ACC112 (cell line): Measurements from ENCODE around the gene TSPAN9.

ENCODE experiments used
- H2AFZ ChIP-seq: fragments of 200-600 bp; sonication (generic); one replicate; pipeline ENCODE4 v1.6.0; 2017; ENCODE audit warnings: antibody characterized with exemption, low read length; ENCODE audit not compliant: unreplicated experiment
- H3K27ac ChIP-seq: fragments of 200-600 bp; sonication (generic); 2 replicates; pipeline ENCODE4 v1.5.1; 2014; ENCODE audit warnings: low read depth, mild to moderate bottlenecking, antibody characterized with exemption, low read length, moderate library complexity
- H3K27me3 ChIP-seq: fragments of 200-600 bp; sonication (generic); 2 replicates; pipeline ENCODE4 v1.6.1; 2014; ENCODE audit warnings: mild to moderate bottlenecking, antibody characterized with exemption, low read length, moderate library complexity, mixed read lengths; ENCODE audit not compliant: insufficient read depth
- H3K36me3 ChIP-seq: fragments of 200-600 bp; sonication (generic); 2 replicates; pipeline ENCODE4 v1.6.1; 2016; ENCODE audit warnings: mild to moderate bottlenecking, antibody characterized with exemption, low read length, moderate library complexity, mixed read lengths; ENCODE audit not compliant: insufficient read depth
- H3K4me1 ChIP-seq: fragments of 200-600 bp; sonication (generic); one replicate; pipeline ENCODE4 v1.6.1; 2016; ENCODE audit warnings: low read length, mixed read lengths; ENCODE audit not compliant: insufficient read depth, unreplicated experiment, control insufficient read depth
- H3K4me3 ChIP-seq: fragments of 200-600 bp; sonication (generic); 2 replicates; pipeline ENCODE4 v1.5.1; 2014; ENCODE audit warnings: mild to moderate bottlenecking, low read depth, low read length
- H3K79me2 ChIP-seq: fragments of 200-600 bp; sonication (generic); one replicate; pipeline ENCODE4 v1.6.0; 2016; ENCODE audit warnings: low read length; ENCODE audit not compliant: control insufficient read depth, unreplicated experiment, insufficient read depth

Gene TSPAN9

DNA sequence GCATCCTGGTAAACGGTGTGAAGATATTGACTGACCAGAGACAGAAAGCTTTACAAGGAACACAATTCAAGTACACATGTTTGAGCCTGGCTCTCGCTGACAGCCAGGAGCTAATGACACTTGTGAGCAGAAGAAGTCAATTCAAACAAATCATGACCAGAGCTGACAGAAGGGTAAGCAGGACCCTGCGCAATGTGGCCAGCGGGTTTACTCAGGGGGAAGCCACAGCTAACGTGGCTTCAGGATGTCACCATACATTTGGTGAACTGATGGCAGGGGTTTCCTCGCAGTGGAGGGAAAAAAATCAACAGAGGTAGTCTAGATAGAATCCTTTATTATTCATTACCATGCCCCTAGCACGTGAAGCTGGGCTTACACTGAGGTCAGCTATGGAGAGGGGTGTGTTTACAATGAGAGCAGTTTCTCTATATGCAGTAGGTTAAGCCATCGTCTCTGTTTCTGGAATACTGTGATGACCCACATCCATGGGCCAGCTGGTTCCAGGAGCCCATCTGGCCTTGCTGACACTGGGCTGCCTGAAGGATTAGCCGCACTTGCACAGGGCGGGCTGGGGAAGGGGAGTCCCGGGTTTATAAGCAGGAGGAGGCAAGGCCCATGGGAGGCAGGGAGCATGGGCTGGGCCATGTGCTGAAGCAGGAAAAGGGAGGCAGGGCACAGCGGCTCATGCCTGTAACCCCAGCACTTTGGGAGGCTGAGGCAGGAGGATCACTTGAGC, 215.7 kb downstream of the TSPAN9 start:
- Histone ChIP-seq H2AFZ (no peak overlapping the region), H3K4me3 (no peak overlapping the region), H3K4me1 (peaks cover 5% of the 10 kb centered on the region), H3K27me3 (no peaks in the 10 kb centered on the region), H3K79me2 (no peaks in the 10 kb centered on the region), H3K27ac (no peak overlapping the region), H3K36me3 (no peaks in the 10 kb centered on the region)

GRCh38 chr12:3293446-3294161, 216.4 kb downstream of the TSPAN9 start:
- H3K4me3 ChIP-seq, result no peak overlapping the region
- no peaks in the 10 kb centered on the region for H3K27me3 ChIP-seq
- no peak overlapping the region for H3K27ac ChIP-seq

GRCh38 chr12:3294481-3294911, 217.3 kb downstream of the TSPAN9 start:
- H3K4me3 ChIP-seq, result no peak overlapping the region
- H3K36me3 ChIP-seq, result no peaks in the 10 kb centered on the region
- H3K27me3 ChIP-seq, result no peaks in the 10 kb centered on the region
- no peak overlapping the region for H3K27ac ChIP-seq
- H2AFZ ChIP-seq, result no peak overlapping the region
- no peaks in the 10 kb centered on the region for H3K79me2 ChIP-seq
- H3K4me1 ChIP-seq, result peaks cover 5% of the 10 kb centered on the region

More at GRCh38 chr12:3293446-3294161, 216.4 kb downstream of the TSPAN9 start:
- Histone ChIP-seq H3K79me2 (no peaks in the 10 kb centered on the region), H3K36me3 (no peaks in the 10 kb centered on the region), H2AFZ (no peak overlapping the region), H3K4me1 (peaks cover 5% of the 10 kb centered on the region)

GRCh38 chr12:3295225-3295624, 218.0 kb downstream of the TSPAN9 start:
- no peaks in the 10 kb centered on the region for H3K27me3 ChIP-seq
- no peak overlapping the region for H2AFZ ChIP-seq
- H3K79me2 ChIP-seq, result no peaks in the 10 kb centered on the region
- no peak overlapping the region for H3K27ac ChIP-seq
- H3K4me1 ChIP-seq, result peaks cover 7% of the 10 kb centered on the region
- H3K4me3 ChIP-seq, result no peak overlapping the region
- H3K36me3 ChIP-seq, result no peaks in the 10 kb centered on the region

DNA sequence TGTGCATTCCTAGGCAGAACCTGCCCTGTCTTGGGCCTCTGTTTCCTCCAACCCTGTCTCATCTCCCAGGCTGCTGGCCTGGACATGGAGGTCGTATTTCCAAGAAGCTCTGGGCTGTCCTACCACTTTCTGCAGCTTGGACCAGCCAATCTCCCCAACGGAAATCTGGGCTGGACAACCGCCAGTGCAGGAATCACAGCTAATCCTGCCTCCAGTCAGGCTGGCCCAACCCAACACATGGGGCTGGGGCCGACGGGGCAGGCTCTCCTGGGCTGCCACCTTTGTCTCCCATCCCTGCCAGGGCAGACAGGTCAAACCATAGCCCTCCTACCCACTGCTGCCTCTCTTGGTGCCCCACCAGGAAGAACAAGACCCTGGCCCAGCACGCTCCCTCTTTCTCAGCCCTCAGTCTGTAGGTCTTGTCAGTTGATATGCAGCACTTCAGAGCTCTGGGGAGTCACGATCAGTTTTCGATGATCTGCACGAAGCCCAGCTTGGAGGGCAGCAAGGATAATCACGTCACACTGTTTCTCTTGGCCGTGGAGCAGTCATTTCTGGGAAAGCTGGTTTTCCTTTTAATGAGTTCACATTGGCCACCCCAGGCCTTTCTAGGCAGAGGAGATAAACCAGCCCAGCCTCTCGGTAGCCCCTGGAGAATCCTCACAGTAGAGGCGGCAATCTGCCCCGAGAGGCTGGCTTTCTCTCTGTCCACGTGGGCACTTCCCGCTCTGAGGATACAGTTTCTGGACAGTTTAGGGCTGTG, 218.6 kb downstream of the TSPAN9 start:
- H3K36me3 ChIP-seq, result no peaks in the 10 kb centered on the region
- no peak overlapping the region for H3K27ac ChIP-seq
- H3K4me1 ChIP-seq, result peaks cover 13% of the 10 kb centered on the region
- no peaks in the 10 kb centered on the region for H3K79me2 ChIP-seq
- H2AFZ ChIP-seq, result no peak overlapping the region
- no peaks in the 10 kb centered on the region for H3K27me3 ChIP-seq
- H3K4me3 ChIP-seq, result no peak overlapping the region

GRCh38 chr12:3296409-3296701, 219.2 kb downstream of the TSPAN9 start:
- H2AFZ ChIP-seq, result no peak overlapping the region
- no peak overlapping the region for H3K27ac ChIP-seq
- no peaks in the 10 kb centered on the region for H3K36me3 ChIP-seq
- no peaks in the 10 kb centered on the region for H3K79me2 ChIP-seq
- peaks cover 16% of the 10 kb centered on the region for H3K4me1 ChIP-seq
- H3K4me3 ChIP-seq, result no peak overlapping the region
- H3K27me3 ChIP-seq, result no peaks in the 10 kb centered on the region

- peaks cover 16% of the 10 kb centered on the region for H3K4me1 ChIP-seq
- H2AFZ ChIP-seq, result no peak overlapping the region
- no peaks in the 10 kb centered on the region for H3K27me3 ChIP-seq
- H3K79me2 ChIP-seq, result no peaks in the 10 kb centered on the region
- no peak overlapping the region for H3K27ac ChIP-seq
- no peak overlapping the region for H3K4me3 ChIP-seq
- H3K36me3 ChIP-seq, result no peaks in the 10 kb centered on the region
These were observed 221.4 kb downstream of the TSPAN9 start for GRCh38 chr12:3298603-3299002.

GRCh38 chr12:3299929-3300832, 223.0 kb downstream of the TSPAN9 start:
- Histone ChIP-seq H3K4me3 (peak overlapping the region; percentile 71), H3K27ac (peak overlapping the region; percentile 90), H2AFZ (peak overlapping the region; percentile 68)

GRCh38 chr12:3300833-3301401, 223.7 kb downstream of the TSPAN9 start:
- Histone ChIP-seq H3K36me3 (no peaks in the 10 kb centered on the region), H3K79me2 (no peaks in the 10 kb centered on the region), H3K4me3 (peak overlapping the region; percentile 71; the same call in 1 of the 2 replicates), H3K4me1 (peaks cover 23% of the 10 kb centered on the region), H2AFZ (no peak overlapping the region), H3K27ac (no peak overlapping the region), H3K27me3 (no peaks in the 10 kb centered on the region)

More at GRCh38 chr12:3299929-3300832, 223.0 kb downstream of the TSPAN9 start:
- Histone ChIP-seq H3K79me2 (no peaks in the 10 kb centered on the region), H3K36me3 (no peaks in the 10 kb centered on the region), H3K4me1 (peaks cover 23% of the 10 kb centered on the region), H3K27me3 (no peaks in the 10 kb centered on the region)
